Duodenal mucosa (tissue), 2 donors: Measurements from ENCODE around the gene ESRRA.
"Not testable (repeated sequence)": the region's sequence is repeated elsewhere in the genome, so short reads cannot be mapped to it uniquely, and the experiment has no call there.

ENCODE experiments used
- H3K27ac ChIP-seq: one replicate; pipeline ENCODE4 v1.7.0; 2013; ENCODE audit warnings: low read depth, low read length
- H3K27me3 ChIP-seq, 2 donors: one replicate each; pipeline ENCODE4 v1.7.0; 2013; ENCODE audit warnings: low read length in 2 of 2, control low read depth in 1 of 2; ENCODE audit not compliant: insufficient read depth in 2 of 2, control insufficient read depth in 1 of 2
- H3K36me3 ChIP-seq, 2 donors: one replicate each; pipeline ENCODE4 v1.7.0; 2013; ENCODE audit warnings: low read length in 2 of 2, control low read depth in 1 of 2; ENCODE audit not compliant: insufficient read depth in 2 of 2, control insufficient read depth in 1 of 2
- H3K4me1 ChIP-seq, 2 donors: one replicate each; pipeline ENCODE4 v1.7.0; 2013; ENCODE audit warnings: low read length in 2 of 2, control low read depth in 1 of 2; ENCODE audit not compliant: insufficient read depth in 2 of 2, control insufficient read depth in 1 of 2
- H3K4me3 ChIP-seq, 2 donors: one replicate each; pipeline ENCODE4 v1.7.0; 2013; ENCODE audit warnings: low read length in 2 of 2, low read depth in 1 of 2
- H3K9ac ChIP-seq, 2 donors: one replicate each; pipeline ENCODE4 v1.7.0; 2013; ENCODE audit warnings: low read length in 2 of 2, low read depth in 1 of 2
- H3K9me3 ChIP-seq, 2 donors: one replicate each; pipeline ENCODE4 v1.7.0; 2013; ENCODE audit warnings: low read length in 2 of 2, control low read depth in 1 of 2; ENCODE audit not compliant: control insufficient read depth in 1 of 2

The ESRRA gene

DNA sequence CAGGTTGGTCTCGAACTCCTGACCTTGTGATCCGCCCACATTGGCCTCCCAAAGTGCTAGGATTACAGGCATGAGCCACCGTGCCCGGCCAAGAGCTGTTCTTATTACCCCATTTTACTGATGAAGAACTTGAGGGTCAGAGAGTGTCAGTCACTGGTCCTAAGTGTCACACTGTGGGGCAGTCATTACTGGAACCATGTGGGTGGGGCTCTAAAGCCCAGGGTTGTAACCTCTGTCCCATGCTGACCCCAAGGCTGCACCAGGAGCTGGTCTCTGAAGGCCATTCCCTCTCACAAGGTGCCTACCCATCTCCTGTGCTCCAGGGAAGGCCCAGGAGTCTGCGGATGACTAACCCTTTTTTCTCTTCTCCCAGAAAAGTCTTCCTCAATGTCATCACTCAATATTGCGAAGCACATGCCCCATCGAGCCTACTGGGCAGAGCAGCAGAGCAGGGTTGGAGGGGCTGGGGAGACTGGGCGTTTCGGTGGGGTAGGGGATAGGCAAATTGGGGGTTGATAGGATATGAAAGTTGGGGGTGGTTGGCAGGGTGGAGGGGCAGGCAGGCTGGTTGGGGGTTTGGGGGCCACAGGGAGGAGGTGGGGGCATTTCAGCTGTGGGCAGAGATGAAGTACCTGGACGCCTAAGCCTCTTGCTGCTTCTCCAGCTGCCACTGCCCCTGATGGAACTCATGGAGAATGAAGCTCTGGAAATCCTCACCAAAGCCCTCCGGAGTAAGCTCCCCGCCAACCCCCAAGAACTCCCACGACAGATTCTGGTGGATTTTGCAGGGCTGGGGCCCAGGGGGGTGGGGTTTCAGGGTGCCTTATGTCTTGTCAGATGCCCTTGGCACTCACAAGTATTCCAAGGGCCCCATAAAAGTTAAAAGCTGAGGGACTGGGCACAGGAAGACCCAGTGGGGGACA, 2.0 kb upstream of the ESRRA start:
- Histone ChIP-seq H3K27ac (no peak overlapping the region), H3K36me3 (peaks cover 0 to 12% of the 10 kb centered on the region in 2 donors), H3K4me1 (peaks cover 33 to 47% of the 10 kb centered on the region in 2 donors), H3K27me3 (peaks cover 16 to 21% of the 10 kb centered on the region in 2 donors), H3K4me3 (peak overlapping the region in 1 of 2 donors; percentile 70), H3K9me3 (no peaks in the 10 kb centered on the region), H3K9ac (peak overlapping the region in 1 of 2 donors; percentile 86)

GRCh38 chr11:64304032-64304315, 1.4 kb upstream of the ESRRA start:
- H3K27me3 ChIP-seq: peaks cover 15 to 20% of the 10 kb centered on the region in 2 donors
- H3K4me3 ChIP-seq: peak overlapping the region; percentile 70 to 82
- peaks cover 33 to 46% of the 10 kb centered on the region in 2 donors for H3K4me1 ChIP-seq
- H3K9ac ChIP-seq: peak overlapping the region; percentile 83 to 86
- no peaks in the 10 kb centered on the region for H3K9me3 ChIP-seq
- H3K36me3 ChIP-seq: peaks cover 0 to 12% of the 10 kb centered on the region in 2 donors
- peak overlapping the region; percentile 92 for H3K27ac ChIP-seq

GRCh38 chr11:64304316-64305072, 830 bp upstream of the ESRRA start:
- peak overlapping the region; percentile 83 to 86 for H3K9ac ChIP-seq
- peaks cover 14% of the 10 kb centered on the region in 2 donors for H3K27me3 ChIP-seq
- no peaks in the 10 kb centered on the region for H3K9me3 ChIP-seq
- peak overlapping the region; percentile 92 for H3K27ac ChIP-seq
- peak overlapping the region; percentile 70 to 82 for H3K4me3 ChIP-seq
- H3K4me1 ChIP-seq: peaks cover 28 to 41% of the 10 kb centered on the region in 2 donors
- H3K36me3 ChIP-seq: peaks cover 0 to 12% of the 10 kb centered on the region in 2 donors

GRCh38 chr11:64305691-64306562, 603 bp downstream of the ESRRA start:
- no peaks in the 10 kb centered on the region for H3K27me3 ChIP-seq
- H3K9me3 ChIP-seq: no peaks in the 10 kb centered on the region
- peaks cover 15 to 29% of the 10 kb centered on the region in 2 donors for H3K4me1 ChIP-seq
- H3K4me3 ChIP-seq: peak overlapping the region; percentile 75 to 83
- peaks cover 3 to 14% of the 10 kb centered on the region in 2 donors for H3K36me3 ChIP-seq
- H3K27ac ChIP-seq: peak overlapping the region; percentile 91
- H3K9ac ChIP-seq: peak overlapping the region; percentile 80 to 99

DNA sequence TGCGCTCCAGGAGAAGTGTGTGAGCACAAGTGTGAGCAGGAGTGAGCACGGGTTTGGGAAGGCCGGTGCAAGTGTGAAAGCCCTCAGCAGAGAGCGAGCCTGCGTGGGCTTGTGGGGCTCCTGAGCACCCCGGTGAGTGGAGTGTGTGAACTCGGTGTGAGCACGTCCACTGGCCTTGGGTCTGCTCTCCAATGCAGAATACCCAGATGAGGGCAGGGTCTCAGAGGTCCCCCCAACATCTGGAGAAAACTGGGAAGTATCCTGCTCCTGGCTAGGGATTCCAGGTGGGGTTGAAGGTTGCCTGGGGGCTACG, 1.2 kb downstream of the ESRRA start:
- H3K27ac ChIP-seq: peak overlapping the region; percentile 91
- no peaks in the 10 kb centered on the region for H3K9me3 ChIP-seq
- no peaks in the 10 kb centered on the region for H3K27me3 ChIP-seq
- peaks cover 15 to 32% of the 10 kb centered on the region in 2 donors for H3K4me1 ChIP-seq
- peak overlapping the region; percentile 80 to 99 for H3K9ac ChIP-seq
- H3K4me3 ChIP-seq: peak overlapping the region; percentile 75 to 83
- peaks cover 6 to 17% of the 10 kb centered on the region in 2 donors for H3K36me3 ChIP-seq

DNA sequence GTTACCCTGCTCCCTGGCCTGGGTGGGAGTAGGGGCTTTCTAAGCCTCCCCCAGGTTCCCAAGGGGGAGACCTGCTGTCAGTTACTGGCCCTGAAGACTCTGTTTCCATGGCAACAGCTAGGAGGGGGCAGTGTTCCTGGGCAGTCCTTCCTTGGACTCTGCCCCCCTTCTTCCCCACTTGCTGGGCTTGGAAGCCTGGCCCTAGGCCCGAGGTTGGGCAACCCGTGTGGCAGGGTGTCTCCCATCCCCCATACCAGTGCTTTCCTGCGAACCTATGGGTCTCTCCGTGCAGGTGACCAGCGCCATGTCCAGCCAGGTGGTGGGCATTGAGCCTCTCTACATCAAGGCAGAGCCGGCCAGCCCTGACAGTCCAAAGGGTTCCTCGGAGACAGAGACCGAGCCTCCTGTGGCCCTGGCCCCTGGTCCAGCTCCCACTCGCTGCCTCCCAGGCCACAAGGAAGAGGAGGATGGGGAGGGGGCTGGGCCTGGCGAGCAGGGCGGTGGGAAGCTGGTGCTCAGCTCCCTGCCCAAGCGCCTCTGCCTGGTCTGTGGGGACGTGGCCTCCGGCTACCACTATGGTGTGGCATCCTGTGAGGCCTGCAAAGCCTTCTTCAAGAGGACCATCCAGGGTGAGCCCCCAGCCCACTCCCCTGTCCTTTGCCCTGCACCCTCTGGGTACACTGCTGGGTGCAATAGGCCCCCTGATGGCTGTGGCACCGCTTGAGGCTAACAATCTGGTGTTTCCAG, 1.7 kb downstream of the ESRRA start:
- no peaks in the 10 kb centered on the region for H3K9me3 ChIP-seq
- H3K27me3 ChIP-seq: no peaks in the 10 kb centered on the region
- H3K27ac ChIP-seq: peak overlapping the region; percentile 91
- H3K36me3 ChIP-seq: peaks cover 6 to 17% of the 10 kb centered on the region in 2 donors
- peak overlapping the region; percentile 75 to 83 for H3K4me3 ChIP-seq
- peak overlapping the region; percentile 80 to 99 for H3K9ac ChIP-seq
- H3K4me1 ChIP-seq: peaks cover 15 to 32% of the 10 kb centered on the region in 2 donors

GRCh38 chr11:64307795-64308194, 2.5 kb downstream of the ESRRA start:
- Histone ChIP-seq H3K9ac (peak overlapping the region; percentile 80 to 99), H3K4me1 (peaks cover 19 to 34% of the 10 kb centered on the region in 2 donors), H3K36me3 (peaks cover 12 to 22% of the 10 kb centered on the region in 2 donors), H3K4me3 (peak overlapping the region; percentile 75 to 83)
- H3K9me3 ChIP-seq, H3K27ac ChIP-seq, H3K27me3 ChIP-seq: not testable (repeated sequence)

GRCh38 chr11:64312947-64313346, 7.6 kb downstream of the ESRRA start:
- Histone ChIP-seq H3K4me3 (no peak overlapping the region), H3K27ac (no peak overlapping the region), H3K9ac (peak overlapping the region in 1 of 2 donors; percentile 43), H3K4me1 (peaks cover 22 to 37% of the 10 kb centered on the region in 2 donors), H3K9me3 (no peaks in the 10 kb centered on the region), H3K27me3 (no peaks in the 10 kb centered on the region), H3K36me3 (peaks cover 30 to 43% of the 10 kb centered on the region in 2 donors)

GRCh38 chr11:64313491-64314145, 8.3 kb downstream of the ESRRA start:
- no peak overlapping the region for H3K4me3 ChIP-seq
- peak overlapping the region in 1 of 2 donors; percentile 43 for H3K9ac ChIP-seq
- no peaks in the 10 kb centered on the region for H3K27me3 ChIP-seq
- H3K4me1 ChIP-seq: peaks cover 22 to 37% of the 10 kb centered on the region in 2 donors
- no peaks in the 10 kb centered on the region for H3K9me3 ChIP-seq
- H3K36me3 ChIP-seq: peaks cover 30 to 41% of the 10 kb centered on the region in 2 donors
- H3K27ac ChIP-seq: peak overlapping the region; percentile 20
